ENCODE results near the gene URM1.
"Not testable (repeated sequence)": the region's sequence is repeated elsewhere in the genome, so short reads cannot be mapped to it uniquely, and the experiment has no call there.

Gene URM1

GRCh38 chr9:128370752-128371629 lies at the start of gene URM1:
URM1 (plus strand) TSS chr9:128371374; CDS start chr9:128371381, 7 bp downstream.
- peak; percentile 58 to 78 for DNase-seq

GRCh38 chr9:128321879-128322403 lies 49.2 kb upstream of the URM1 start:
- no peak for DNase-seq

GRCh38 chr9:128322404-128323211 lies 48.6 kb upstream of the URM1 start, which contains the start of the genes COQ4 and TRUB2:
COQ4 (plus strand) TSS chr9:128322839; CDS start chr9:128322859, 20 bp downstream.
TRUB2 (minus strand) TSS chr9:128322447; CDS start chr9:128322408, 39 bp downstream.
- DNase-seq: peak; percentile 73 to 87

- DNase-seq: no peak
These were observed 47.9 kb upstream of the URM1 start for GRCh38 chr9:128323212-128323730.

GRCh38 chr9:128323791-128324190 lies 47.4 kb upstream of the URM1 start:
- no peak for DNase-seq

GRCh38 chr9:128324401-128324800 lies 46.8 kb upstream of the URM1 start:
- no peak for DNase-seq

- no peak for DNase-seq
These were observed 45.5 kb upstream of the URM1 start for GRCh38 chr9:128325629-128326028.

GRCh38 chr9:128333451-128333869 lies 37.7 kb upstream of the URM1 start:
- no peak for DNase-seq

GRCh38 chr9:128335161-128335560 lies 36.0 kb upstream of the URM1 start:
- no peak for DNase-seq

GRCh38 chr9:128335914-128336313 lies 35.3 kb upstream of the URM1 start:
- DNase-seq: no peak

- no peak for DNase-seq
These were observed 33.2 kb upstream of the URM1 start for GRCh38 chr9:128337936-128338335.

GRCh38 chr9:128338852-128339614 lies 32.1 kb upstream of the URM1 start:
- not testable (repeated sequence) for DNase-seq

GRCh38 chr9:128339761-128340690 lies 31.1 kb upstream of the URM1 start, which contains the start of gene SLC27A4:
SLC27A4 (plus strand) TSS chr9:128340527; CDS start chr9:128343133, 2,606 bp downstream.
- peak; percentile 7 to 25 for DNase-seq

- no peak for DNase-seq
These were observed 30.3 kb upstream of the URM1 start for GRCh38 chr9:128340691-128341434.

- DNase-seq: peak; percentile 4 to 15
These were observed 29.7 kb upstream of the URM1 start for GRCh38 chr9:128341435-128341849.

- no peak for DNase-seq
These were observed 28.0 kb upstream of the URM1 start for GRCh38 chr9:128342971-128343680.

- no peak for DNase-seq
These were observed 27.3 kb upstream of the URM1 start for GRCh38 chr9:128343855-128344254.

- no peak for DNase-seq
These were observed 26.1 kb upstream of the URM1 start for GRCh38 chr9:128344931-128345605.

- DNase-seq: no peak
These were observed 22.0 kb upstream of the URM1 start for GRCh38 chr9:128349125-128349524.

All from NCI-H187 (cell line).